ENCODE measurements around the gene KCNC3. TPM values are rescaled to one million over a fixed set of nuclear protein-coding genes. Genes with fewer than 3 reads are reported as not detected.

The KCNC3 gene
- total RNA-seq, 1 experiment from 2014 or later: 17.3 TPM

GRCh38 chr19:50318438-50318837 is 10.7 kb downstream of the KCNC3 start:
- peaks cover 13% of the 10 kb centered on the region for H3K27me3 Mint-ChIP-seq (ENCODE audit: low read depth)
- Histone ChIP-seq H3T11ph (ENCODE audit: low read length) (no peak overlapping the region), H4K5ac (ENCODE audit: insufficient read length, low read depth, low read length) (no peak overlapping the region), H2BK120ac (ENCODE audit: low read depth, low read length, poor library complexity, severe bottlenecking) (no peak overlapping the region), H3K27me3 (ENCODE audit: insufficient read depth, low read length) (no peaks in the 10 kb centered on the region), H3K9me3 (ENCODE audit: control insufficient read depth, low read depth, low read length) (no peaks in the 10 kb centered on the region), H2BK12ac (ENCODE audit: insufficient read length, low read depth, low read length) (no peak overlapping the region), H3K4me2 (ENCODE audit: insufficient read depth, insufficient read length, low read length) (no peak overlapping the region), H2BK15ac (ENCODE audit: low read depth, low read length) (no peak overlapping the region), H3K23me2 (ENCODE audit: insufficient read length, low read depth, low read length, poor library complexity, severe bottlenecking) (peaks cover 11% of the 10 kb centered on the region), H3K18ac (ENCODE audit: insufficient read length, low read depth, low read length) (no peak overlapping the region), H3K14ac (ENCODE audit: insufficient read depth, low read length) (no peak overlapping the region), H2AFZ (ENCODE audit: low read length) (no peak overlapping the region), H4K8ac (replicated peaks; ENCODE audit: insufficient read length, low read depth, low read length) (no peak overlapping the region), H4K91ac (ENCODE audit: insufficient read length, low read depth, low read length) (no peak overlapping the region), H2BK5ac (ENCODE audit: insufficient read length, low read length) (no peak overlapping the region), H3K23ac (ENCODE audit: insufficient read length, low read depth, low read length) (no peak overlapping the region), H3K9ac (ENCODE audit: extremely low read depth, insufficient read length, low read length) (no peak overlapping the region), H4K20me1 (ENCODE audit: control insufficient read depth, insufficient read depth, insufficient read length) (no peaks in the 10 kb centered on the region), H2AK5ac (ENCODE audit: insufficient read length, low read length) (no peak overlapping the region), H2BK20ac (ENCODE audit: low read depth, low read length, poor library complexity, severe bottlenecking) (no peak overlapping the region), H3K56ac (ENCODE audit: insufficient read length, low read depth, low read length) (no peak overlapping the region), H3K4ac (ENCODE audit: low read depth, low read length) (no peak overlapping the region), H3K27ac (ENCODE audit: insufficient read length, low read depth, low read length) (no peak overlapping the region), H3K4me1 (ENCODE audit: insufficient read depth, low read length) (no peaks in the 10 kb centered on the region), H3K79me1 (ENCODE audit: insufficient read depth, low read depth, low read length, poor library complexity, severe bottlenecking) (no peaks in the 10 kb centered on the region), H3K79me2 (ENCODE audit: insufficient read depth, low read length) (no peaks in the 10 kb centered on the region)
- H3K9me3 Mint-ChIP-seq: no peaks in the 10 kb centered on the region
- no peak for TF ChIP-seq CTCF (conservative IDR thresholded peaks at IDR 0.05)
- H3K27ac Mint-ChIP-seq: no peak overlapping the region
- no peak for DNase-seq
- no peak overlapping the region for H3K4me3 Mint-ChIP-seq
- WGBS (ENCODE audit: extremely low coverage, insufficient read length, low lambda C conversion rate): no CpG with 5 or more reads among the region's 8 CpGs
- peaks cover 20 to 39% of the 10 kb centered on the region in 2 experiments for H3K4me1 Mint-ChIP-seq
- peaks cover 17 to 43% (median 31%) of the 10 kb centered on the region in 3 experiments; a peak in 6 of 7 replicates for H3K36me3 Mint-ChIP-seq (ENCODE audit: insufficient read depth in 1 of 3, low read depth in 3 of 3)
